ENCODE results near the gene DEK. TPM values are rescaled to one million over a fixed set of nuclear protein-coding genes. Genes with fewer than 3 reads are reported as not detected.
"Not testable (repeated sequence)": the region's sequence is repeated elsewhere in the genome, so short reads cannot be mapped to it uniquely, and the experiment has no call there.

DEK gene
- total RNA-seq, 1 donor from 2014 or later: 37.6 TPM

DNA sequence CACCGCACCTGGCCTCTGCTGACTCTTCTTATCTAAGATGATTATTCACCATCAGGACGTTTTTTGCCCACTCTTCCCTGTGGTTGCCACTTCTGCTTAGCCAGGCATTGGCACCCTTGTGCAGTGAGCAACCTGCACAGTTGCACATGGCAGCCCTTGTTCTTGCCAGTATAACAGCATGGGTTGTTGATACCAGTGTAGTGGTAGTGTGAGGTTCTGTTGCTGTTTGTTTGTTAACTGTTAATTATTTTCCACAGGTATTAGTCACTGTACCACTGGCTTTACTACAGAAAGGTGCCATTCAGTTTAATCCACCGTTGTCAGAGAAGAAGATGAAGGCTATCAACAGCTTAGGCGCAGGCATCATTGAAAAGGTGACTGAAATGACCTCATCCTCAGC lies 52.1 kb downstream of the DEK start:
- intact Hi-C loops (cut with DNase I): no loop called here
- DNase-seq (ENCODE audit: low spot score): no peak

DNA sequence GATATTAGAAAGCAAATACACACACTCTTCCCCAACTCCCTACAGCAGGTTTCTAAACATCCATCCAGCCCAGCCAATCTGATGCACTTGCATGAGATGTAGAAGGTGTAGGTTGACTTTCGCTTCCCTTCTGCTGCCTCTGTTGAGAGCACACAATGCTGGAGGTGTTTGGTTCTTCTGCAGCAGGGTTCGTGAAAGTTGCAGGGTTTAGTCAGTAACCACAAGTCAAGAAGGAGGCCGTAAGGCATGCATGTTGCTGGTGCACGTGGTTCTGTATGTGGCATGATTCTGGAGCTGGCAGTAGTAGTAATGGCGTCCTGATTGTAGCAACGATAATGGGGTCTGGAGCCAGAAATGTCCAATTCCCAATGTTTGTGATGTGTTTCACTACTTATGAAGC lies 53.0 kb downstream of the DEK start:
- no peak for DNase-seq (ENCODE audit: low spot score)
- intact Hi-C loops (cut with DNase I): no loop called here

DNA sequence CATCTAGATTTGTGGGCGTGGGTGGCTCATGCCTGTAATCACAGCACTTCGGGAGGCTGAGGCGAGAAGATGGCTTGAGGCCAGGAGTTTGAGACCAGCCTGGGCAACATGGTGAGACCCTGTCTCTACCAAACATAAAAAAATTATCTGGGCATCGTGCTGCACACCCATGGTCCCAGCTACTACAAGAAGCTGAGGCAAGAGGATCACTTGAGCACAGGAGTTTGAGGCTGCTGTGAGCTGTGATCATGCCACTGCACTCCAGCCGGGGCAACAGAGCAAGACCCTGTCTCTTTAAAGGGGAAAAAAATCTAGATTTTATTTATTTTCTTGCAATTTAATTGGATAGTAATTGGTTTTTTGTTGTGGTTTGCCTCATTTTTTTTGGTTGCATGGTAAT lies 53.6 kb downstream of the DEK start:
- intact Hi-C loops (cut with DNase I): no loop called here
- no peak for DNase-seq (ENCODE audit: low spot score)

DNA sequence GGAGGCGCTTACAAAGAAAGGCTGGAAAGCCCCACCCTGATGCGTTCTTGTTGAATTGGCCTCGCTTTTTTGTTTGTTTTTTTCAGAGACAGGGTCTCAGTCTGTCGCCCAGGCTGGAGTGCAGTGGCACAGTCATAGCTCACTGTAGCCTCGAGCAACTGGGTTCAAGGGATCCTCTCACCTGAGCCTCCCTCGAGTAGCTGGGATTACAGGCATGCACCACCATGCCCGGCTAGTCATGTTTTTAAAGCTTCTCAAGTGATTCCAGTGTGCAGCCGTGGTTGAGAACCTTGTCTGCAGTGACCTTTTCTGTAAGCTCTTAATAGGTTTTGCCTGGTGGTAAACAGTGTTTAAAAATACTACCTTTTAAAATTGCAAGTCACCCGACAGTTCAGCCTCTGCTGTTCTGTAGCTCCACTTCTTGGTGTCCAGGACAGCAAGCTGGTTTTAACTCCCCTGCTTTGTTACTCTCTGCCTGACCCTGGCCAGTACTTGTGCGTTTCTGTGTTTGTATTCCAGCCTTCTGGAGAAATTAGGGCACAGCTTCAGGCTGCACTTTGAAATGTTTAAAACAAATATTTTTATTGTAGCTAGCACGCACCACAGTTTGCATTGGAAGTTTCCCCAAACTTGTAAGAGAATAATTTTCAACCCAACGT lies 54.7 kb downstream of the DEK start:
- intact Hi-C loops (cut with DNase I): no loop called here
- DNase-seq (ENCODE audit: low spot score): no peak

GRCh38 chr6:18208778-18209177 lies 55.6 kb downstream of the DEK start:
- DNase-seq (ENCODE audit: low spot score); intact Hi-C loops (cut with DNase I): not testable (repeated sequence)

DNA sequence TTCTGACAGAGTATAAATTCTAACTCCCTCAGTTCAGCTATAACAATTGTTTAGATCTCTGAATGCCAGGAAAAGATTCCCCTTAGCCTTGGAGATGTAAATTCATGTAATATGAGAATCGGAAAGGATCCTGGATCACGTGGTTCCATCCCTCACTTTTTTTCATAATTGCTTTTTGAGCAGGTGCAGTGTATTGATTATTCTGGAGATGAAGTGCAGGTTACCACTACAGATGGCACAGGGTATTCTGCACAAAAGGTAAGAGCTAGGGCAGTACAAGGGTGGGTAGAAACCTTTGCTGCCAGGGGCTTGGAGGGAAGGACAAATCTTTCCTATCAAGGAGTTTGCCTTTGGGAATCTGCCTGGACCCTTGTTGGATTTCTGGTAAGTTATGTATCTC lies 56.4 kb downstream of the DEK start:
- no peak for DNase-seq (ENCODE audit: low spot score)
- intact Hi-C loops (cut with DNase I): no loop called here

DNA sequence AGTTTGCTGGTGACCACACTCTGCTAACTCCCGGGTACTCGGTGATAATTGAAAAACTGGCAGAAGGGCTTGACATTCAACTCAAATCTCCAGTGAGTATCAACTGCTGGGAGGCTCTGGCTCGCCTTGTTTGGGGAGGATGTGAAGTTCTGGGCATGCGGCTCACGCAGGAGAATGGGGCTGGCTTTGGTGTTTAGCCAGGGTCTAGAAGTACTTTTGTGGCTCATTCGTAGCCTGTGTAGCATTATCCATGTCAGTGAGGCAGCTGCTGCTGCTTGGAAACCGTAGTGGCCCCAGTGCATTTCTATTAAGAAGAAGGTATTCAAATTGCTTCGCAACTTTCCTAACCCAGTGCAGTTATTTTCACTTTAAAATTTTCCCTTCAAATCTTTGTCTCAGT lies 56.9 kb downstream of the DEK start:
- no peak for DNase-seq (ENCODE audit: low spot score)
- intact Hi-C loops (cut with DNase I): no loop called here

- intact Hi-C loops (cut with DNase I): no loop called here
- DNase-seq (ENCODE audit: low spot score): no peak
These were observed 57.7 kb downstream of the DEK start for GRCh38 chr6:18206591-18206990.

DNA sequence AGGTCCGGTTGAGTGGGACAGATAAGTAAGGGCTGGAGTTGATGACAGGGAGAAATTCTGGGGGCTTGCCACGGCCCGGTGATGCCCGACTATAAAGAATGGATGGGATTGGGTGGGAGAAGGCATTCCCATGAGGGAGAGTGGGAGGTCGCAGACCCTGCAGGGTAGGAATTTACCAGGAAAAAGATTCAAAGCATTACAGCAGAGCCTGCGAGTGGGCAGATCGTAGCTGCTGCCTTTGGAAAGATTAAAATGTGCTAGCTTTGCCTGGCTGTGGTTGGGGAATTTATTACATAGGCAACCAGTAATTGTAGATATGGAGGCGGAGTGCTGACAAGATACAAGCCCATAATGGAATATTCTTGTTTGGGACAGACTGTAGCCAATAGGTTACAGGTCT lies 59.6 kb downstream of the DEK start:
- intact Hi-C loops (cut with DNase I): no loop called here
- no peak for DNase-seq (ENCODE audit: low spot score)

DNA sequence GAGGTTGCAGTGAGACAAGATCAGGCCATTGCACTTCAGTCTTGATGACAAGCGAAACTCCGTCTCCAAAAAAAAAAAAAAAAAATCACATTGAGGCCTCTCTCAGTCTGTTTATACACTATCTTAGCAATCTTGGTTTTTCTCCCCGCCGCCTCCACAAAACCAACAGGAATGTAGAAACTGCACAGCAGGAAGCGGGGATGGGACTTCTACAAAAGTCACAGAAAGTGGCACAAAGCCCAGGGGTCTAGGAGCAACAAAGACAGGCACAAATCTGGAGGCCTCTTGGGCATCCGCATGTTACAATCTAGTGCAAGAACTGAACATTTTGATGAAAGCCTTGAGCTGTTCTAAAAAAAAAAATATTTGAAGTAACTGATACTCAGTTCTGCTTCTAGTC lies 60.5 kb downstream of the DEK start:
- intact Hi-C loops (cut with DNase I): no loop called here
- no peak for DNase-seq (ENCODE audit: low spot score)

DNA sequence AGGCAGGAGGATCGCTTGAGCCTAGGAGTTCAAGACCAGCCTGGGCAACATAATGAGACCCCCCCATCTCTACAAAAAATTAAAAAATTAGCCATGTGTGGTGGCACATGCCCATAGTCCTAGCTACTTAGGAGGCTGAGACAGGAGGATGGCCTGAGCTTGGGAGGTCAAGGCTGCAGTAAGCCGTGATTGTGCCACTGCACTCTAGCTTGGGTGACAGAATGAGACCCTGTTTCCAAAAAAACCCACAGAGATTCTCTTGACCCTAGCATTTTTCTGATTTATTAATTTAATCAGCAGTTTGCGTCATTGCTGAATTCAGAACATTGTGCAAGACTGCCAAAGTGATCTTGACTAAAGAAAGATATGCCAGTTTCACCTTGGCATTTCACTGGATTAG lies 72.3 kb downstream of the DEK start:
- no peak for DNase-seq (ENCODE audit: low spot score)
- intact Hi-C loops (cut with DNase I): no loop called here

DNA sequence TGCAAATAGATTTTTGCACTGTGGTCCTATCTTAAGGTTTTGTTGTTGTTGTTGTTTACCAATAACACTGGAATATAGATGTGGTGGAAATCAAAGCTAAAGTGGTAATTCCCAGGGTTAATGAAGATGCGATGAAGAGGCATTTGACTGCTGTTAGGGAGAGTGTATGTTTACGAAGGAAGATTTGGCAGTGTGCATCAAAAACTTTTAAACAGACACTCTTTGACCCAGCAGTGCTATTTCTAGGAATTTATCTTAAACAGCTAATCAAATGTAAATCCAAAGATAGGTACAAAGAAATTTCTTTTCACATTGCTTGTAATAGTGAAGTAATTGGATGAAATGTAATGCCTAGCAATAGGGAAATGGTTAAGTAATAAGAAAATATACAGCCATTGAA lies 75.1 kb downstream of the DEK start:
- no peak for DNase-seq (ENCODE audit: low spot score)
- intact Hi-C loops (cut with DNase I): no loop called here

DNA sequence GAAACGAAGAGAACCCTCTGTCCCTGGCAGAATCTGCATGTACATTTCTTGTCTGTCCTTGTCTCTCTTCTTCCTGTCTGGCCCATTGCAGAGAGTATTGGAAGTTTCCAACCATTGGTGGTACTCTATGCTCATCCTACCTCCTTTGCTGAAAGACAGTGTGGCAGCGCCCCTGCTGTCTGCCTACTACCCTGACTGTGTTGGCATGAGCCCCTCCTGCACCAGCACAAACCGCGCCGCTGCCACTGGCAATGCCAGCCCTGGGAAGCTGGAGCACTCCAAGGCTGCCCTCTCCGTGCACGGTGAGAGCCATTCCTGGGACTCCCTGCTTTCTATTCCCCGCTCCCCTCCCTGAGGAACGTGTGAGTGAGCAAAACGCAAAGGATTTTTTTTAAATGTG lies 76.6 kb downstream of the DEK start:
- no peak for DNase-seq (ENCODE audit: low spot score)
- intact Hi-C loops (cut with DNase I): no loop called here

GRCh38 chr6:18186540-18187250 lies 77.6 kb downstream of the DEK start:
- no peak for DNase-seq (ENCODE audit: low spot score)
- intact Hi-C loops (cut with DNase I): no loop called here

DNA sequence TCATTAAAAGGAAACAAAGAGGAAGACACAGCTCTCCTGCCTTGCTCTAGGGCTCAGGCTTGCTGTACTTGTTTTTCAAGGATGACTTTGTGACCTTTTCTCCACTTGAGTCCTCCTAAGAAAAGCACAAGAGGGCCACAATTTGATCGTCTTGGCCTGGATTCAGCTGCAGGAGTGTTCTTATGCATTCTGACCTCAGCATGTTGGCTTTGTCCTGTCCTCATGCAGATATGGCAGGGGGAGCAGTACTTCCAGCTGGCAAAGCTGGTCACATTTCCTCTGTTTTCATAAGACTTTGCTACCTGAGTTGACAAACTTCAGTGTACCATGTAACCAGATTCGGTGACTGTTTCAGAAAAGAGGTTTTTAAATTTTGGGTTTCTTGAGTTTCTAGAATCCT lies 78.3 kb downstream of the DEK start:
- intact Hi-C loops (cut with DNase I): no loop called here
- no peak for DNase-seq (ENCODE audit: low spot score)

DNA sequence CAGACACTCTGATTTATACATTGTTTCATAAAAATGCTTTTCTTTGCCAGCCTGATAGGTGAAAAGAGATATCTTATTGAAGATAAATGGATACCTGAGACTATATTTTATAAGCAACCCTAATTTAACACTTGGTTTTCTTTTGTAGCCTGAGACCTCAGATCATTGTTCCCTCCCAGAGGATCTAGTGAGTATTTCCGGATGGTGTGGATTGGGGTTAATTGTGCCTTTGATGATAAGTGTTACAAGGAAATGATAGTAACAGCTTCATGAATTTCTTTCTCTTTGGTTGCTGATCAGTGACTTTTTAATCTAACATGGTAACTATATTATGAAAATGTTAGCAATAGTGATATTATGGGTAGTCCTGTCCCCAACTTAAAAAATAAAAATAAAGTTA lies 78.7 kb downstream of the DEK start:
- intact Hi-C loops (cut with DNase I): no loop called here
- no peak for DNase-seq (ENCODE audit: low spot score)

DNA sequence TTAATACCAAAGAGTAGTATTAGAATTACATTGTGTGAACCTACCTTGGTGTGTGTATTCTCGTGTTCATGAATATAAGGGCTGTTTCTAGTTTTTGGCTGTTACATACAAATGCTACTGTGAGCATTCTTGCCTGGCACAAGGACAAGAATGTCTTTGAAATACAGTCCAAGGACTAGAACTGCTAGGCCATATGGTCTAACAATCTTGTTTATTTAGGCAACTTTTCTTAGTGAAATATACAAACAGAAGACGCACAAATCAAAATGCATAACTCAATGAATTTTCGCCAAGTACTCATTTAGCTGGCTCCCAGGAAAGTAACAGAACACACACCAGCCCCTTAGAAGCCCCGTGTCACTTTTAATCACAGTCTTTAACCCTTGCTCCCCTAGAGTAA lies 80.6 kb downstream of the DEK start:
- no peak for DNase-seq (ENCODE audit: low spot score)
- intact Hi-C loops (cut with DNase I): no loop called here

DNA sequence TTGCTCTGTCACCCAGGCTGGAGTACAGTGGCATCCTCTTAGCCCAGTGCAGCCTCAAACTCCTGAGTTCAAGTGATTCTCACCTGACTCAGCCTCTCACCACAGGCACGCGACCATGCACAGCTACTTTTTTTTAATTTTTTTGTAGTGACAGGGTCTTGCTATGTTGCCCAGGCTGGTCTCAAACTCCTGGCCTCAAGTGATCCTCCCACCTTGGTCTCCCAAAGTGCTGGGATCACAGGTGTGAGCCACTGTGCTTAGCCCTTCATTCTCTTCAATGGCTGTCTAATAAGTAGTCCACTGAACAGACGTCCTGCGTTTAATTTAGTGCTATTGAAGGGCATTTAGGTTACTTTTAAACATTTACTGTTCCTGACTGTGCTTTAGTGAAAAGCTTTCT lies 81.8 kb downstream of the DEK start:
- intact Hi-C loops (cut with DNase I): no loop called here
- no peak for DNase-seq (ENCODE audit: low spot score)

DNA sequence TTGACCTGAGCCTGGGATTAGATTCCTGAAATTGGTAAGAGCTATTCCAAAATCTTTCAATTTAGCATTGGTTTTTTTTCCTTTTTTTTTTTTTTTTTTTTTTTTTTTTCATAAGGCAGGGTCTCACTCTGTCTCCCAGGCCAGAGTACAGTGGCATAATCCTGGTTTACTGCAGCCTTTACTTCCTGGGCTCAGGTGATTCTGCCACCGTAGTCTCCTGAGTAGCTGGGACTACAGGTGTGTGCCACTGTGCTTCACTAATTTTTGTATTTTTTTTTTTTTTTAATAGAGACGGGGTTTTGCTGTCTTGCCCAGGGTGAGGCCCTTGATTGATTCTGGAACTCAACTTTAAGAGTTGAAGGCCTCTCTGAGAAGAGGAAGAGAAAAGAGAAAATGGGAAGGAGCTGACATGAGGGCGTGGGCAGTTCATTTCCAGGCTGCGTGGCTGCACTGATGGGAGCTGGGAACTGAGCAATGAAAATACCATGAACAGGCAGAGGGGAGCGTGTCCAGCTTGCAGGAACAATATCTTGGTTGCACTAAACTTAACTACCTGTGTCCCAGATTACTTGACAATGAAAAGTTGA lies 84.5 kb downstream of the DEK start:
- intact Hi-C loops (cut with DNase I): no loop called here
- DNase-seq (ENCODE audit: low spot score): peak; percentile 78

- no peak for DNase-seq (ENCODE audit: low spot score)
- intact Hi-C loops (cut with DNase I): no loop called here
These were observed 85.2 kb downstream of the DEK start for GRCh38 chr6:18178960-18179615.

Data from cardiac septum (tissue), 1 donor.